Spleen (tissue), 7 donors: Measurements from ENCODE around the gene HSDL2.
A peak's percentile ranks its signal among the peaks of the same experiment; 100 is the strongest.

Source experiments
- POLR2A ChIP-seq, 3 donors: fragments of 450-650 bp; IDR thresholded peaks; one replicate each; pipeline ENCODE4 v1.5.1; 2017; ENCODE audit warnings: antibody characterized with exemption in 3 of 3, mild to moderate bottlenecking in 1 of 3
- TF ChIP-seq, protein P1 (sequence below), 11 experiments: fragments of 200-600 bp in 7 of 11; fragments of 450-650 bp in 4 of 11; sonication (generic) in 4 of 11; IDR thresholded peaks in 8 of 11; conservative IDR thresholded peaks in 3 of 11; 1 replicate in 7 of 11; 2 replicates in 4 of 11; pipeline versions ENCODE4 v1.4.0 to v1.8.0; 2016 to 2021; ENCODE audit warnings: antibody characterized with exemption in 11 of 11, inconsistent platforms in 4 of 11, mild to moderate bottlenecking in 1 of 11
- donor health status: DM: no; HTN: no; CAD: no; lungs with moderate emphysema.
- donor health status: DM: no; HTN: no; CAD: no.
- donor health status: DM: no; HTN: no; CAD: no.

DNA sequence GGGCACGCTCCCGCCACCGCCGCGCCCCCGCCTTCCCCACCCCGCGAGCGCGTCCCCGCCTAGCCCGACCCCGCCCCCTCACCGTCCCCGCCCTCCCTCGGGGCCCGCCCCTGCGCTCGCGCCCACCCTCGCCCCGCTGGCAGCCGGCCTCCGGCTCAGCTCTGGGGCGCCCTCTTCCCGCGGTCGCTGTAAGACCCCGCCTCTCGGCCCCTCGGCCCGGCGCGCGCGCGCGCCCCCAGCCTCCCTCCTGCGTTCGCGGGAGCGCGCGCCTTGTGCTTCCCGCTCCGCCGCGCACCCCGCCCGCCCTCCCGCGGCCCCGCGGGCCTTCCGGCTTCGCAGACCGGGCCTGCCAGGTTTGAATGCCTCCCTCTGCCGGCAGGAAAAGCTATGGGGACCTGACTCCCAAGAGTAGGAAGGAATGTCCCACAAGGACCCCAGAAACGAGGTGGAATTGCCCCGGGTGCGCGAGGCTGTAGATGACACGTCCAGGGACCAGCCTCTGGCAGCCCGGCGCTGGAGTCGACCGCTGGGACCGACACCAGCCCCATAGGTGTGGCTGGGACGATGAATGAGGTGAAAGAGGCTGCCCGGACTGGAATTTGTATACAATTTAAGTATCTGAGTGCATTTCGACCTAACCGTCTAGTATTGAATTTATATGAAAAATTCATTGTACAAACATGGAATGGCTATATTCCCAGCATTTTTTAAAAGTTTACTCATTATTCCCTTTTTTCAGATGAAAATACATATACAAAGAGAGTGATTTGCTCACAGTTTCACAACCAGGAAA, 46.1 kb upstream of the HSDL2 start:
- TF ChIP-seq, protein P1, sequence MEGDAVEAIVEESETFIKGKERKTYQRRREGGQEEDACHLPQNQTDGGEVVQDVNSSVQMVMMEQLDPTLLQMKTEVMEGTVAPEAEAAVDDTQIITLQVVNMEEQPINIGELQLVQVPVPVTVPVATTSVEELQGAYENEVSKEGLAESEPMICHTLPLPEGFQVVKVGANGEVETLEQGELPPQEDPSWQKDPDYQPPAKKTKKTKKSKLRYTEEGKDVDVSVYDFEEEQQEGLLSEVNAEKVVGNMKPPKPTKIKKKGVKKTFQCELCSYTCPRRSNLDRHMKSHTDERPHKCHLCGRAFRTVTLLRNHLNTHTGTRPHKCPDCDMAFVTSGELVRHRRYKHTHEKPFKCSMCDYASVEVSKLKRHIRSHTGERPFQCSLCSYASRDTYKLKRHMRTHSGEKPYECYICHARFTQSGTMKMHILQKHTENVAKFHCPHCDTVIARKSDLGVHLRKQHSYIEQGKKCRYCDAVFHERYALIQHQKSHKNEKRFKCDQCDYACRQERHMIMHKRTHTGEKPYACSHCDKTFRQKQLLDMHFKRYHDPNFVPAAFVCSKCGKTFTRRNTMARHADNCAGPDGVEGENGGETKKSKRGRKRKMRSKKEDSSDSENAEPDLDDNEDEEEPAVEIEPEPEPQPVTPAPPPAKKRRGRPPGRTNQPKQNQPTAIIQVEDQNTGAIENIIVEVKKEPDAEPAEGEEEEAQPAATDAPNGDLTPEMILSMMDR (IDR thresholded peaks at IDR 0.05 in 8 of 11, conservative IDR thresholded peaks at IDR 0.05 in 3 of 11): peak; percentile 24 to 82 (median 65)
- TF ChIP-seq POLR2A (IDR thresholded peaks at IDR 0.05): no peak
